OCI-LY7 (cell line): ENCODE results near the gene PLXNA4.

Source experiments
- EZH2phosphoT487 ChIP-seq: fragments of 200-600 bp; sonication (generic); IDR thresholded peaks from 2 replicates; pipeline ENCODE4 v1.6.1; 2018; ENCODE audit warnings: low read depth, borderline replicate concordance, mild to moderate bottlenecking, mixed run types, antibody characterized with exemption, low read length, moderate library complexity, mixed read lengths
- TF ChIP-seq, protein P1 (sequence below): fragments of 200-600 bp; sonication (generic); conservative IDR thresholded peaks from 2 replicates; pipeline ENCODE4 v1.5.1; 2014; ENCODE audit warnings: mild to moderate bottlenecking, antibody characterized with exemption, low read length, moderate library complexity, mixed read lengths

DNA sequence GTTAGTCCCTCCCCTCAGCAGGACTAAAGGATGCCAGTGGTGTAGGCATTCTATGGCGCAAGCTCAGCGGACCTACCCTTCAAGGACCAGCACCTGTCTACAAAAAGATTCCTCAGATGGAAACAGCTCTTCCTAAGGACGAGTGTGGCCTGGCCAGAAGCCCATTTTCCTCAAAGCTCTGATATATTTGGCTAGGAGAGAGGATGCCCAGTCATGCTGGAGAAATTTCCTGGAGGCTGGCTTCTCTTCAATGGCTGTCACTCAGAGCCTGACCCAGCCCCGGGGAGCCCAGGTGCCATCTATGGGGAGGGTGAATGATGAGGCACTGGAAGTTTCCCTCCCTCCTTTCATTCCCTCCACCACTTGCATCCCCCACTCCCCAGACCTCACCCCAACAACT, 111.5 kb downstream of the PLXNA4 start:
- TF ChIP-seq, protein P1, sequence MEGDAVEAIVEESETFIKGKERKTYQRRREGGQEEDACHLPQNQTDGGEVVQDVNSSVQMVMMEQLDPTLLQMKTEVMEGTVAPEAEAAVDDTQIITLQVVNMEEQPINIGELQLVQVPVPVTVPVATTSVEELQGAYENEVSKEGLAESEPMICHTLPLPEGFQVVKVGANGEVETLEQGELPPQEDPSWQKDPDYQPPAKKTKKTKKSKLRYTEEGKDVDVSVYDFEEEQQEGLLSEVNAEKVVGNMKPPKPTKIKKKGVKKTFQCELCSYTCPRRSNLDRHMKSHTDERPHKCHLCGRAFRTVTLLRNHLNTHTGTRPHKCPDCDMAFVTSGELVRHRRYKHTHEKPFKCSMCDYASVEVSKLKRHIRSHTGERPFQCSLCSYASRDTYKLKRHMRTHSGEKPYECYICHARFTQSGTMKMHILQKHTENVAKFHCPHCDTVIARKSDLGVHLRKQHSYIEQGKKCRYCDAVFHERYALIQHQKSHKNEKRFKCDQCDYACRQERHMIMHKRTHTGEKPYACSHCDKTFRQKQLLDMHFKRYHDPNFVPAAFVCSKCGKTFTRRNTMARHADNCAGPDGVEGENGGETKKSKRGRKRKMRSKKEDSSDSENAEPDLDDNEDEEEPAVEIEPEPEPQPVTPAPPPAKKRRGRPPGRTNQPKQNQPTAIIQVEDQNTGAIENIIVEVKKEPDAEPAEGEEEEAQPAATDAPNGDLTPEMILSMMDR, result no peak
- no peak for TF ChIP-seq EZH2phosphoT487
